Skeletal muscle tissue (tissue), 4 donors: ENCODE measurements around the gene MCF2L. TPM values are rescaled to one million over a fixed set of nuclear protein-coding genes. Genes with fewer than 3 reads are reported as not detected.
"Not testable (repeated sequence)": the region's sequence is repeated elsewhere in the genome, so short reads cannot be mapped to it uniquely, and the experiment has no call there.

Source experiments
- H3K27ac ChIP-seq: one replicate; pipeline ENCODE4 v1.7.0; 2013; ENCODE audit warnings: mild to moderate bottlenecking, low read depth, low read length, inconsistent platforms
- H3K27me3 ChIP-seq, 3 donors: one replicate each; pipeline ENCODE4 v1.7.0; 2013; ENCODE audit warnings: low read length in 3 of 3; ENCODE audit not compliant: control insufficient read depth in 3 of 3, insufficient read depth in 3 of 3
- H3K36me3 ChIP-seq, 3 donors: one replicate each; pipeline ENCODE4 v1.7.0; 2013; ENCODE audit warnings: low read length in 3 of 3; ENCODE audit not compliant: control insufficient read depth in 3 of 3, insufficient read depth in 3 of 3
- H3K4me1 ChIP-seq, 3 donors: one replicate each; pipeline ENCODE4 v1.7.0; 2013; ENCODE audit warnings: low read length in 3 of 3, mild to moderate bottlenecking in 3 of 3; ENCODE audit not compliant: control insufficient read depth in 3 of 3, insufficient read depth in 3 of 3
- H3K4me3 ChIP-seq, 3 donors: one replicate each; pipeline ENCODE4 v1.7.0; 2013; ENCODE audit warnings: low read length in 3 of 3
- H3K9ac ChIP-seq, 3 donors: one replicate each; pipeline ENCODE4 v1.7.0; 2013; ENCODE audit warnings: low read length in 3 of 3, mild to moderate bottlenecking in 3 of 3, moderate library complexity in 2 of 3, low read depth in 1 of 3
- H3K9me3 ChIP-seq, 3 donors: one replicate each; pipeline ENCODE4 v1.7.0; 2013; ENCODE audit warnings: low read length in 3 of 3; ENCODE audit not compliant: control insufficient read depth in 3 of 3
- total RNA-seq: library from RNA; depleted of rRNA; stranded (reverse); fragments of >200 nt; gene quantifications from one replicate; pipeline ENCODE4 v1.2.3, GENCODE V29; 2014
- donor health status: Osteomylitis.

The MCF2L gene
- total RNA-seq, 1 donor from 2014 or later = 18.3 TPM

GRCh38 chr13:113077953-113078901 lies 109.2 kb downstream of the MCF2L start:
- H3K27ac ChIP-seq = no peak overlapping the region
- H3K4me3 ChIP-seq = no peak overlapping the region
- H3K9me3 ChIP-seq = no peaks in the 10 kb centered on the region
- no peak overlapping the region for H3K9ac ChIP-seq
- H3K27me3 ChIP-seq = peaks cover 7 to 9% (median 8%) of the 10 kb centered on the region in 3 donors
- peaks cover 0 to 10% (median 5%) of the 10 kb centered on the region in 3 donors for H3K36me3 ChIP-seq
- H3K4me1 ChIP-seq = peaks cover 4% of the 10 kb centered on the region in 3 donors

GRCh38 chr13:113078902-113079780 lies 110.1 kb downstream of the MCF2L start:
- Histone ChIP-seq H3K9ac (no peak overlapping the region), H3K4me1 (peaks cover 5 to 10% (median 8%) of the 10 kb centered on the region in 3 donors), H3K36me3 (peaks cover 0 to 10% (median 5%) of the 10 kb centered on the region in 3 donors), H3K9me3 (no peaks in the 10 kb centered on the region), H3K4me3 (no peak overlapping the region), H3K27ac (no peak overlapping the region), H3K27me3 (peaks cover 7 to 9% (median 8%) of the 10 kb centered on the region in 3 donors)

- not testable (repeated sequence) for H3K4me3 ChIP-seq, H3K36me3 ChIP-seq
Observed at GRCh38 chr13:113079781-113080080, 110.7 kb downstream of the MCF2L start.

GRCh38 chr13:113080361-113080831 lies 111.4 kb downstream of the MCF2L start:
- peaks cover 5 to 10% (median 8%) of the 10 kb centered on the region in 3 donors for H3K4me1 ChIP-seq
- H3K27ac ChIP-seq = no peak overlapping the region
- H3K27me3 ChIP-seq = peaks cover 7 to 9% (median 8%) of the 10 kb centered on the region in 3 donors
- no peaks in the 10 kb centered on the region for H3K9me3 ChIP-seq
- no peak overlapping the region for H3K4me3 ChIP-seq
- H3K36me3 ChIP-seq = peaks cover 0 to 10% (median 8%) of the 10 kb centered on the region in 3 donors
- H3K9ac ChIP-seq = no peak overlapping the region

More at GRCh38 chr13:113079781-113080080, 110.7 kb downstream of the MCF2L start:
- not testable (repeated sequence) for H3K9me3 ChIP-seq, H3K27me3 ChIP-seq, H3K9ac ChIP-seq, H3K27ac ChIP-seq
- peaks cover 5 to 10% (median 8%) of the 10 kb centered on the region in 3 donors for H3K4me1 ChIP-seq

- H3K27ac ChIP-seq = no peak overlapping the region
- H3K27me3 ChIP-seq = peaks cover 7 to 9% (median 8%) of the 10 kb centered on the region in 3 donors
- peaks cover 5 to 10% (median 8%) of the 10 kb centered on the region in 3 donors for H3K4me1 ChIP-seq
- H3K9me3 ChIP-seq = no peaks in the 10 kb centered on the region
- H3K9ac ChIP-seq = no peak overlapping the region
- H3K4me3 ChIP-seq = no peak overlapping the region
- peaks cover 0 to 8% (median 7%) of the 10 kb centered on the region in 3 donors for H3K36me3 ChIP-seq
Observed at GRCh38 chr13:113080901-113081521, 112.0 kb downstream of the MCF2L start.

- no peaks in the 10 kb centered on the region for H3K9me3 ChIP-seq
- H3K4me3 ChIP-seq = no peak overlapping the region
- peaks cover 0 to 13% (median 10%) of the 10 kb centered on the region in 3 donors for H3K36me3 ChIP-seq
- no peak overlapping the region for H3K27ac ChIP-seq
- peaks cover 7 to 9% (median 8%) of the 10 kb centered on the region in 3 donors for H3K27me3 ChIP-seq
- peaks cover 5 to 10% (median 8%) of the 10 kb centered on the region in 3 donors for H3K4me1 ChIP-seq
- no peak overlapping the region for H3K9ac ChIP-seq
Observed at GRCh38 chr13:113082198-113083021, 113.4 kb downstream of the MCF2L start.

- Histone ChIP-seq H3K36me3 (peaks cover 0 to 17% (median 11%) of the 10 kb centered on the region in 3 donors), H3K9ac (peak overlapping the region in 1 of 3 donors; percentile 40), H3K9me3 (no peaks in the 10 kb centered on the region), H3K4me3 (no peak overlapping the region), H3K27ac (no peak overlapping the region), H3K4me1 (peaks cover 5 to 10% (median 8%) of the 10 kb centered on the region in 3 donors), H3K27me3 (peaks cover 7 to 8% (median 7%) of the 10 kb centered on the region in 3 donors)
Observed at GRCh38 chr13:113083022-113083373, 114.0 kb downstream of the MCF2L start.

GRCh38 chr13:113083402-113084061 lies 114.5 kb downstream of the MCF2L start:
- Histone ChIP-seq H3K4me3 (peak overlapping the region in 1 of 3 donors; percentile 22), H3K27me3 (peaks cover 5 to 7% (median 6%) of the 10 kb centered on the region in 3 donors), H3K4me1 (peaks cover 5 to 10% (median 8%) of the 10 kb centered on the region in 3 donors), H3K27ac (no peak overlapping the region), H3K36me3 (peaks cover 0 to 17% (median 11%) of the 10 kb centered on the region in 3 donors), H3K9me3 (no peaks in the 10 kb centered on the region), H3K9ac (peak overlapping the region in 1 of 3 donors; percentile 40)
